SW480 (cell line): ENCODE data around the gene STRADA.
A peak's percentile ranks its signal among the peaks of the same experiment; 100 is the strongest.

ENCODE experiments used
- DNase-seq: peaks from one replicate; pipeline ENCODE4 v3.0.0-alpha.2; 2016; ENCODE audit warnings: low spot score

Gene STRADA

GRCh38 chr17:63682981-63683380 lies 58.6 kb downstream of the STRADA start:
- DNase-seq, result no peak

- DNase-seq, result no peak
Measured at GRCh38 chr17:63682441-63682840, 59.2 kb downstream of the STRADA start.

GRCh38 chr17:63681530-63681929 lies 60.1 kb downstream of the STRADA start:
- DNase-seq, result no peak

GRCh38 chr17:63680700-63681099 lies 60.9 kb downstream of the STRADA start:
- no peak for DNase-seq

DNA sequence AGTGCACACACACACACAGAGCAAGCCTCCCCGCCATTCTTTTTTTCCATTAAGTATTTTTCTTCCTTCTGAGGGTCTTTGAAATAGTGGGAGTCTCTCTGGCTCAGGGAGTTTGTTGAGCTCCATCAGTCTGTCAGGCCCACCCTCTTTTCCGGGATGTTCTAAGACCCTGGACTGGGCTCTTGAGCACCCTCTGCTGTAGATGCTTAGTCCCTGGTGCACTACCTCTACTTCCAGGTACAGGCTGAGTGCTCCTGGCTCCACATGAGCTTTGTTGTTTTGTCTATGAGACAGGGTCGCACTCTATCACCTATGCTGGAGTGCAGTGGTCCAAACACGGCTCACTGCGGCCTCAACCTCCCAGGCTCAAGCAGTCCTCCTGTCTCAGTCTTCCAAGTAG lies 62.4 kb downstream of the STRADA start:
- DNase-seq, result no peak

DNA sequence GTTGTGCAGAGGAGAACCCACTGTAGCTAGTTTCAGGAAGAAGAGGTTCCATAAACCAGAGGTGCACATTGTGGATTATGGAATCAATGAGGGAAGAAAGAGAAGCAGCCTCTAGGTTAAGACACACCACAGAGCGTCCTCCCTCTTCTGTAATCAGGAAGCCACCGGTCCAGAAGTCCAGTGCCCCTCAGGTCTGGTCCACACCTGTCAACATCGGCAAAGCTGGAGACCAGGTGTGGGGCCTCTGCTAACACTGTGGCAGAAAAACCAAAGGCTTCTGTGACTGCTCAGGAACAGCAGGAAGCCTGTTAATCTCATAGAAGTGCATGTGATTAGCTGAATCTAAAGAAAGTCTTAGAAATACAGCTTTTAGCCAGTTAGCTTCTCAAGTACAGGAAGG lies 65.0 kb downstream of the STRADA start:
- DNase-seq, result no peak

DNA sequence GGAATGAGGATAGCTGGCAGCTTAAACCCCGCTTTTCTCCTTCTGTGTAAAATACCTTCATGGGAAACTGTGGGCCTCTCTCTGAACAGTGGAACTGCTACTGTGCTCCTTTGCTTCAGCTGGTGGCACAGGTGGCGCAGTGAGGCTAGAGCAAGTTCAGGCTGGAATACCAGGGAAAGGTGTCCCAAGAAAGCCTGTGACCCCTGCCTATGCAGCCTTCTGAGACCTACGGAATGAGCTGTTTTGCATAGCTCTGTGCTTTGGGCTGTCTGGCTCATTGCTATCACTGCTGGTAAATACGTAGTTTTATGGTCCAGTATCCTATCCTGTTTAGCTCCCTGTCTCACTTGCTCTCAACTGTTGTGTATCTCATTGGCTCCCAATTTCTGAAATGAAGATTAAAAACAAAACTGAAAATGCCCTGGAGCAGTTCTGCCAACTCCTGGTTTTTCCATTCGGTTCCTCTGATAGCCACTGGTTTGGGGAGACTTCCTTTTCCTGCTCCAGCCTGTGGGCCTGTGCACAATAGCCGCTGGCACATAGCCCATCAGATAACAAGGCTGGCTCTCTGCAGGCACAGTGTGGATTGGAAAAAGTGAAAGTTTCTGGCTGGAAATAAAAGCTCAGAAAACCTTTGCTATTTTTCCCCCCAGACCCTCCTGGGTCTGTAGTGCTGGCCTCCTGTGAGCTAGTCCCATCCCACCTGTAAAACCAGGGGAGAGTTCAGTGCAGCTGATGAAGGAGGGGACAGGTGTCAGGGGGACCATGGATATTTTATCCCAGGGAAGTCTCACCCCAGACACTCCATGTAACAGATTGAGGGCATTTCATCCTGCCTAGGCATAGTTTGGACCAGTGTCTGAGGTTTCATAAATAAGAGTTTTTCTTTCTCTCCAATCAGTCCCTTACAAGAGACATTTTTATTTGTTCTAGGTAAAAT lies 65.7 kb downstream of the STRADA start:
- peak; percentile 34 for DNase-seq

DNA sequence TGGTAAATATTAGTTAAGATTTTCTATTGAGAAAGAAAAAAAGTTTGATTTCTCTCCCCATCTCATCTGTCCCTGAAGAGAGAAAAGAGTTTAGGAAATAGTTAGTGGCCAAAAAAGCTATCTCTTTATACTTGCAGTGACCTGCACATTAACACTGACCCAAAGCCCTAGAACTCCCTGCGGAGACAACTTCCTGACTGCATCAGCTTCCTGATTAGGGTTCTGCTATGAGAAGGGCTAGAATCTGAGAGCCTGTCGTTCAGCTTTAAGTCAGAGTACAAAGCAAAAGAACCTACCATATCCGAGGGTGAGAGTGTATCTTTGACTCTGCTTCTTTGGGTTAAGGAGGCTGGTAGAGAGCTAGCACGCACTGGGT lies 66.4 kb downstream of the STRADA start:
- DNase-seq, result no peak

DNA sequence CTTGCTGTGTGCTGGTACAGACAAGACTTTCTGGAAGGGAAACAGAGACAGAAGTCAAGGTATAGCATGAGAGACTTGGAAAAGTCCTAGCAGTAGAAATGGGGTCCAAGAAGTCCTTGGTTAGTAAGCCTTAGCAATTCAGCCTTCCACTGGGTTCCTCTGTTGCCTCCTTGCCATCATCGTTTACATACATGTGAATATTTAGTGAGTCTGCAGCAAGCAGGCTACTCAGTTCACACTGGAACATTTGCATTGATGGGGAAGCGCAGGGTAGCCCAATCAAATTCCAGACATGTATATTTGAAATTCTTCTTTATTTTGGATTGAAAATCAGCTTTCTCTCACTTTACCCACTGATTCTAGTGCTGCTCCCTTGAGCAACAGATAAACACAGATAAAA lies 68.7 kb downstream of the STRADA start:
- no peak for DNase-seq

GRCh38 chr17:63665527-63666214 lies 75.9 kb downstream of the STRADA start:
- no peak for DNase-seq

DNA sequence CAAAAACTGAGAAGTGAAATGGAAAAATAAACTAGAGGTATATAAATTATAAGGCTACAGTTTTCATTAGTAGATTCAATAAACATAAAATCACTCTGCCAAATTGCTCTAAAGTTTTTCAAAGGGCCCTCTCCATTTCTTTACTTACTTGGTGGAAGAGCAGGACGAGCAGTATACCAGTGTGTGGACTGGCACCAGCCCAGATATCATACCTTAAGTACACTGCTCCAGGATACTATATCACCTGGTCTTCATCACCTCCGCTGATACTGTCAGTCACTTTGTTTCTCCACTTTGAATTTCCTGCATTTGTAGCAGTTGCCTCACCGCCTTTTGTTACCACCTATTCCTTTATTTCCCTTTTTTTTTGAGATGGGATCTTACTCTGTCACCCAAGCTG lies 81.7 kb downstream of the STRADA start:
- no peak for DNase-seq

- no peak for DNase-seq
Measured at GRCh38 chr17:63658366-63658765, 83.2 kb downstream of the STRADA start.

DNA sequence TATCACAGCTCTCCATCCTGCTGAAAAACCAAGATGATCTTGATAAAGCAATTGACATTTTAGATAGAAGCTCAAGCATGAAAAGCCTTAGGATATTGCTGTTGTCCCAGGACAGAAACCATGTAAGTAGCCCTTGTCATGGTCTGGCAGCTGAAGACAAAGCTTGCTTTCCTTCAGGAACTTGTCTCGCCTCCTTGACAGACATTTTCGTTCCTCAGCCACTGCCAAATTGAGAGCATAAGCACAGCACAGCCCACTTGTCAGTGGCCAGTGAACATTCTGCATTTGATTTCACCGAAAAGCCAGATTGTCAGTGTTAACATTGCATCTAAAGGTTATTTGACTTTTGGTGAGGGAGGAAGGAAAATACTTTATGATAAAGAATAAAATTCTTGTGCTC lies 83.8 kb downstream of the STRADA start:
- DNase-seq, result no peak

- no peak for DNase-seq
Measured at GRCh38 chr17:63653050-63653449, 88.5 kb downstream of the STRADA start.
